Adrenal gland (tissue), 5 donors: ENCODE measurements around the gene LRRN4CL.
"Not testable (repeated sequence)": the region's sequence is repeated elsewhere in the genome, so short reads cannot be mapped to it uniquely, and the experiment has no call there.

ENCODE experiments used
- CTCF ChIP-seq, 6 experiments: fragments of 450-650 bp in 4 of 6; fragments of 200-600 bp in 2 of 6; sonication (generic) in 1 of 6; IDR thresholded peaks; 1 replicate in 5 of 6; 2 replicates in 1 of 6; pipeline versions ENCODE4 v1.5.1 to v1.8.0; 2016 to 2021; ENCODE audit warnings: antibody characterized with exemption in 6 of 6, mild to moderate bottlenecking in 2 of 6, moderate library complexity in 1 of 6
- POLR2A ChIP-seq, 2 donors: fragments of 450-650 bp; IDR thresholded peaks; one replicate each; pipeline ENCODE4 v1.6.1; 2017; ENCODE audit warnings: antibody characterized with exemption in 2 of 2, mild to moderate bottlenecking in 2 of 2, moderate library complexity in 1 of 2
- donor health status: DM: no; HTN: no; CAD: no.

DNA sequence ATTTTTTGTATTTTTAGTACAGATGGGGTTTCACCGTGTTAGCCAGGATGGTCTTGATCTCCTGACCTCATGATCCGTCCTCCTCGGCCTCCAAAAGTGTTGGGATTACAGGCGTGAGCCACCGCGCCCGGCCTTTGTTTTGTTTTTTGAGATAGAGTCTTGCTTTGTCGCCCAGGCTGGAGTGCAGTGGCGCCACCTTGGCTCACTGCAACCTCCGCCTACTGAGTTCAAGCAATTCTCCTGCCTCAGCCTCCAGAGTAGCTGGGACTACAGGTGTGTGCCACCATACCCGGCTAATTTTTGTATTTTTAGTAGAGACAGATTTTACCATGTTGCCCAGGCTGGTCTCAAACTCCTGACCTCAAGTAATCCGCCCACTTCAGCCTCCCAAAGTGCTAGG is 39.0 kb downstream of the LRRN4CL start:
- TF ChIP-seq CTCF, POLR2A (IDR thresholded peaks at IDR 0.05): not testable (repeated sequence)
